ENCODE data around the gene BCL3. TPM values are rescaled to one million over a fixed set of nuclear protein-coding genes. Genes with fewer than 3 reads are reported as not detected.
"Not testable (repeated sequence)": the region's sequence is repeated elsewhere in the genome, so short reads cannot be mapped to it uniquely, and the experiment has no call there.

Gene BCL3
- polyA plus RNA-seq, 4 donors, result 5.6 to 10.2 (median 6.2) TPM

DNA sequence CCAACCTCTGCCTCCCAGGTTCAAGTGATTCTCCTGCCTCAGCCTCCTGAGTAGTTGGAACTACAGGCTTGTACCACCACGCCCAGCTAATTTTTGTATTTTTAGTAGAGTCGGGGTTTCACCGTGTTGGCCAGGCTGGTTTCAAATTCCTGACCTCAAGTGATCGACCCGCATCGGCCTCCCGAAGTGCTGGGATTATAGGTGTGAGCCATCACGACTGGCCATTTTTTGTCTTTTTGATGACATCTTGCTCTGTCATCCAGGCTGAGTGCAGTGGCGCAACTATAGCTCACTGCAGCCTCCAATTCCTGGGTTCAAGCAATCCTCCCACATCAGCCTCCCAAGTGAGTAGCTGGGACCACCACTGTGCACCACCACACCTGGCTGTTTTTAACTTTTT lies 28.1 kb upstream of the BCL3 start:
- not testable (repeated sequence) for DNase-seq (ENCODE audit: low read depth in 4 of 4, low spot score in 3 of 4)

DNA sequence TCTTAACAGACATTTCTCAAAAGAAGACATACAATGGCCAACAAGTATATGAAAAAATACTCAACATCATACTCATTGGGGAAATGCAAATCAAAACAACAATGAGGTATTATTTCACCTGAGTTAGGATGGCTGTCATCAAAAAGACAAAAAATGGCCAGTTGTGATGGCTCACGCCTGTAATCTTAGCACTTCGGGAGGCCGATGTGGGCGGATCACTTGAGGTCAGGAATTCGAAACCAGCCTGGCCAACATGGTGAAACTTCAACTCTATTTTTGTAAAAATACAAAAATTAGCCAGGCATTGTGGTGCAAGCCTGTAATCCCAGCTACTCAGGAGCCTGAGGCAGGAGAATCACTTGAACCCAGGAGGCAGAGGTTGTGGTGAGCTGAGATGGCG lies 27.6 kb upstream of the BCL3 start:
- DNase-seq (ENCODE audit: low read depth in 4 of 4, low spot score in 3 of 4), result no peak

DNA sequence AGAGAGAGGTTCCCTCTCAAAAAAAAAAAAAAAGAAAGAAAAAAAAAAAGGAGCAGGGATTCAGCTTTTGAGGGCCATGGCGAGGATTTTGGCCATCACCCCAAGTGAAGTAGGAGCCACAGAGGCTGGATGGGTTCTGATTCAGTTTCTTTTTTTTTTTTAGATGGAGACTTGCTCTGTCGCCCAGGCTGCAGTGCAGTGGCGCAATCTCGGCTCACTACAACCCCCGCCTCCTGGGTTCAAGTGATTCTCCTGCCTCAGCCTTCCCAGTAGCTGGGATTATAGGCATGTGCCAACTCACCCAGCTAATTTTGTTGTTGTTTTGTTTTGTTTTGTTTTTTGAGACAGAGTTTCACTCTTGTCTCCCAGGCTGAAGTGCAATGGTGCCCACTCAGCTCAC lies 27.1 kb upstream of the BCL3 start:
- not testable (repeated sequence) for DNase-seq (ENCODE audit: low read depth in 4 of 4, low spot score in 3 of 4)

DNA sequence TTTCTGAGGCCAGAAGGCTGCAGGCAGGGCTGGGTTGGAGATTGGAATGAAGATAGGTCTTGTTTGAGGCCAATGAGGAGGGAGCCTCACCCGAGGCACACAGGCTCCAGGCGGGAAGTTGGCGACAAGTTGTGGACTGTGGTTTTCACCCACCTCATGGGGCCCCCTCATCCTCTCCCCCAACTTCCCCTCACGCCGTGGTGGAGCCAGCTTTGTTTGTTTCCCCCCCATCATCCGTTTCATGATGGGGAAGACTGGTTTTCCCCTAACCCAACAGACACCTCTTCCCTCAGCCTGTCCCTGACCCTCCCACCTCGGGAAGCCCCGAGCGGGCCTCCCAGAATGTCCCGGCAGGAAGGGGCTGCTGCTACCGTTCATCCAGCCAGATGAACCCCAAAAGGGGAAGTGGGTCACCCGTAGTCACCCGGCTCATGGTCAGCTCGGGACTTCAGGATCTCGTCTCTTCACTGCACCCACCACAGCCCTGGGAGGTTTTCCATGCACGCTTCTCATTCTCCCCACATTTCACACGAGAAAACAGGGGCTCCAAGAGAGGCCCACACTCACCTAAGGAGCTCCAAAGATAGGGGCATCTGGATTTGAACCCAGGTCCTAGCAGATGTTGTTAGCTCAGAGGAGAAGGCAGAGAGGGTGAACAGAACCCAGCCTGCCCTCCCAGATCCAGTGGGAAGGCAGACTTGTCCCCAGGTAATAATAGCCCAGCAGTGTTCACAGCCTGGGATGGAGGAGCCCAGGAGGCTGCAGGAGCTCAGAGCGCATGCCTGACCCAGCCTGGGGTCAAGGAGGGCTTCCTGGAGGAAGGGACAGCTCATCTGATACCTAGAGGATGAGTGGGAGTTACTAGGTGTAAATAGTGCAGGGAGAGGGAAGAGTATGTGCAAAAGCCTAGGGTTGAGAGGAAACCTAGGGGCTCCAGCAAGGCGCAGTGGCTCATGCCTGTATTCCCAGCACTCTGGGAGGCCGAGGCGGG lies 26.1 kb upstream of the BCL3 start:
- DNase-seq (ENCODE audit: low read depth in 4 of 4, low spot score in 3 of 4), result no peak

DNA sequence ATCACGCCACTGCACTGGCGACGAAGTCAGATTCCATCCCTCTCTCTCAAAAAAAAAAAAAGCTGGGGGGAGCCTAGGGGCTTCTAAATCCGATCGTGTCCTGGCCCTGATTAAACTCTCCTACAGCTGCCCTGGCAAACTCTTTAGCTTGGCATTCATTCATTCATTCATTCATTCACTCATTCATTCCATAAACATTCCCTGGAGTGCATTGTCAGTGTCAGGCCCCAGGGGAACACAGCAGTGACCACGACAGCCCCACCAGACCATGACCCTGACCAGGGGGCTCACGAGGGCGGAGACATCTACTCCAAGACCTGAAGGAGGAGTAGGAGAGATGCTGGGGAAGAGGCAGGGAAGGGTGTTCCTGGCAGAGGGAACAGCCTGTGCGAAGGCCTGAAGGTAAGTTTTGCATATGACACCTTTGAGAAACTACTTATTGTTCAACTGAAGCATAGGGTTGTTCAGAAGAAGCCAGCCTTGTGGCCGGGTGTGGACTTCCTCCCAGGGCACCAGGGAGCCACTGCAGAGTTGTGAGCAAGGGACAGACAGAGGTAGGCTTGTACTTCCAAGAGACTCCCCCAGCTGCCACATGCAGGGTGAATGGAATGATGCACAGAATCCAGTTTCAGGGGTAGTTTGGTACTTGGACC lies 25.1 kb upstream of the BCL3 start:
- no peak for DNase-seq (ENCODE audit: low read depth in 4 of 4, low spot score in 3 of 4)

DNA sequence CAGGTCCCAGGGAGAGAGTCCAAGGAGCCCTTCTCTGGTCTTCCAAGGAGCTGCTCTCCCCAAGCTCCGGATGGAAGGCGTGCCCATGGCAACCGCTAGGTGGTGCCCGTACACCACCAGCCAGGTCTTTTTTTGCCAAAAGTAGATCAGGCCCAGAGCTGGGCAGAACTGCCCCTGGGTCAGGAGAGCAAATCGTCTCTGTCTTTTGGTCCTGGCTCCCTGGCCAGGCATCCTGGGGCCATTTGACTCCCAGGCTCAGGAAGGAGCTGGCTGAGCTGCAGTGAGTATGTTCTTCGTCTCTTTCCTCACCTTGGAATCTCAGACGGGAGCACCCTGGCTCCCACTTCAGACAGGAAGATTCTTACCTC lies 24.6 kb upstream of the BCL3 start:
- DNase-seq (ENCODE audit: low read depth in 4 of 4, low spot score in 3 of 4), result peak in 1 of 4 donors; percentile 69

DNA sequence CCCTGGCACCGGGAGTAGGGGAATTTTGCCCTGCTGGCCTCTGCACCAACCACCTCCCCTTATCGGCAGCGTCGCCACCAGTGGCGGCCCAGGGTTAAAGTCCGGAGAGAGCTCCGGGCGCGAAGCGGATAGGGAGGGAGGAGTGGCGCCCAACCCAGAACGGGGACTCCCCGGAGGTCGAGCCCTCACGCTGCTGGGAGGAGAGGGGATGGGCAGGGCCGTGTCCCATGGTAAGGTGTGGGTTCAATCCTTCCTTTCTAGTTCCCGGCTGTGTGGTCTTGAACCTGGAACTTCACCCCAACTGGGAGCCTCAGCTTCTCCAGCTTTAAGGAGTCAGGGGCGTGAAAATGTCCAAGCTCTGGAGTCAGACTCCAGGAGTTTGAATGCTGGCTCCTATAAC lies 23.3 kb upstream of the BCL3 start:
- DNase-seq (ENCODE audit: low read depth in 4 of 4, low spot score in 3 of 4), result no peak

DNA sequence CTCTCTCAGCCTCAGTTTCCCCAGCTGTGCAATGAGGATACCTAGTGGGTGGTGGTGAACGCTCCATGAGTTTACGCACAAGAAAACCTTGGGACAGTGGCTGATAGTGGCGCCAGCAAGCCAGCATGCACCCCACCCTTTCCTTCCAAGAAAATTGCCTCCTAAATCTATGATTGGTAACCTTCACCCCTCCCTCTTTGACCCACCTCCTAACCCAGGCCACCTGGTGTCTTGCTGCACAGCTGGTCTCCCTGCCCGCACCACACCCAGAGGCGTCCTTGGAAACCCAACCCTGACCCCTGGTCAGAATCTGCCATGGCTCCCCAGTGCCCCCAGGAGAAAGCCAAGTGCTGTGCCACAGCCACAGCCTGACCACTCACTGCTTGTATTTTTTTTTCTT lies 22.8 kb upstream of the BCL3 start:
- DNase-seq (ENCODE audit: low read depth in 4 of 4, low spot score in 3 of 4), result no peak

DNA sequence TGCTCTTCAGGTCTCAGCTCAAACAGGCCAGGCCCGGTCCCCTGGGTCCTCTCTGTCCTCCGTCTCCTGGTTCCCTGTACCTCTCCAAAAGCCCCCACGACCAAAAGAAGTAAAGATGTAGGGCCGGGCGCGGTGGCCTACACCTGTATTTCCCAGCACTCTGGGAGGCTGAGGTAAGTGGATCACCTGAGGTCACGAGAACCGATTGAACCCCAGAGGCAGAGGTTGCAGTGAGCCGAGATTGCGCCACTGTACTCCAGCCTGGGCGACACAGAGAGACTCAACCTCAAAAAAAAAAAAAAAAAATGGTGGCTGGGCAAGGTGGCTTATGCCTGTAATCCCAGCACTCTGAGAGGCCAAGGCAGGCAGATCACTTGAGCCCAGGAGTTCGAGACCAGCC lies 22.0 kb upstream of the BCL3 start:
- DNase-seq (ENCODE audit: low read depth in 4 of 4, low spot score in 3 of 4), result no peak

DNA sequence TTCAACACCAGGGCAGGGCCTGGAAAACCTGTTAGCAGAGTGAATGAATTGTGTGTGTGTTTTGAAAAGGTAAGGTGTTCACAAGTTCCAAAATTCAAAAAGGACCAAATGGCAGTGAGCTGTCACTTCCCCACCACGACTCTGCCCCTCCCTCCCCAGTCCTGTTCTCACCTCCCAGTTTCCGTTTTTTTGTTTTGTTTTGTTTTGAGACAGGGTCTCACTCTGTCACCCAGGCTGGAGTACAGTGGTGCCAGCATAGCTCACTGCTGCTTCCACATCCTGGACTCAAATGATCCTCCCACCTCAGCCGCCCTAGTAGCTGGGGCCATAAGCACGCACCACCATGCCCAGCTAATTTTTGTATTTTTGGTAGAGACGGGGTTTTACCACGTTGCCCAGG lies 20.3 kb upstream of the BCL3 start:
- no peak for DNase-seq (ENCODE audit: low read depth in 4 of 4, low spot score in 3 of 4)

DNA sequence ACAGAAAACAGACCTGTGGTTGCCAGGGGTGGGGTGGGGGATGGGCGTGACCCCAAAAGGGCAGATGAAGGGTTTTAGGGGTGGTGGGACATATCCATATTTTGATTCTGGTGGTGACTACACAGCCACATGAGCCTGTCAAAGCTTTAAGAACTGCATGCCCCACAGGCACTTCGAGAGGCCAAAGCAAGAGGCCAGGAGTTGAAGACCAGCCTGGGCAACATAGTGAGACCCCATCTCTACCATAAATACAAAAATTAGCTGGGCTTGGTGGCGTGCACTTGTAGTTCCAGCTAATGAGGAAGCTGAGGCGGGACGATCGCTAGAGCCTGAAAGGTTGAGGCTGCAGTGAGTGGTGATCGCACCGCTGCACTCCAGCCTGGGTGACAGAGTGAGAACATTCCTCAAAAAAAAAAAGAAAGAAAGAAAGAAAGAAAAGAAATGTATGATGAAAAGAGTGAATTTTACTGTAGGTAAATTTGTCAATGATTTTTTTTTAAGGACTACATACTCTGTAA lies 18.9 kb upstream of the BCL3 start:
- no peak for DNase-seq (ENCODE audit: low read depth in 4 of 4, low spot score in 3 of 4)

DNA sequence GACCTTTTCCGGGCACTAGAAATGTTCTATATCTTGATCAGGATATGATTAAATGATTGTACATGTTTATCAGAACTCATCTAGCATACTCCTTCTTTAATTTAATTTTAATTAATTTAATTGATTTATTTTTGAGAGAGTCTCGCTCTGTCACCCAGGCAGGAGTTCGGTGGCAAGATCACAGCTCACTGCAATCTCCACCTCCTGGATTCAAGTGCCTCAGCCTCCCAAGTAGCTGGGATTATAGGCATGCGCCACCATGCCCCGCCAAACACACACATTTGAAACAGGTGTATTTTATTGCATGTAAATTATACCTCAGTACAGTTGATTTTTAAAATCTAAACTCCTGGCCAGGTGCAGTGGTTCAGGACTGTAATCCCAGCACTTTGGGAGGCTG lies 17.4 kb upstream of the BCL3 start:
- DNase-seq (ENCODE audit: low read depth in 4 of 4, low spot score in 3 of 4), result no peak

DNA sequence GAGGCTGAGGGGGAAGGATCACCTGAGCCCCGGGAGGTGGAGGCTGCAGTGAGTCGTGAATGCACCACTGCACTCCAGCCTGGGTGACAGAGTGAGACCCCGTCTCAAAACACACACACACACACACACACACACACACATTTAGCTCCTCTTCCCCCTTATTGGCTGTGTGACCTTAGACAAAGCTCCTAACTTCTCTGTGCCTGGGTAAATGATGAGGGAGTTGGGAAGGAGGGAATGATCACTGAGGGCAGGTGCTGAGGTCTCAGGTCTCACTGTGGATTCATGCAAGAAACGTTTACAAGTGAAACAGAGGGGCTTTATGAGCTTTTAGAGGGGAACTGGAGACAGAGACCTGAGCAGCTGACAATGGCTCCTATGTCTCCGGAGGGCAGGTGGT lies 16.9 kb upstream of the BCL3 start:
- no peak for DNase-seq (ENCODE audit: low read depth in 4 of 4, low spot score in 3 of 4)

DNA sequence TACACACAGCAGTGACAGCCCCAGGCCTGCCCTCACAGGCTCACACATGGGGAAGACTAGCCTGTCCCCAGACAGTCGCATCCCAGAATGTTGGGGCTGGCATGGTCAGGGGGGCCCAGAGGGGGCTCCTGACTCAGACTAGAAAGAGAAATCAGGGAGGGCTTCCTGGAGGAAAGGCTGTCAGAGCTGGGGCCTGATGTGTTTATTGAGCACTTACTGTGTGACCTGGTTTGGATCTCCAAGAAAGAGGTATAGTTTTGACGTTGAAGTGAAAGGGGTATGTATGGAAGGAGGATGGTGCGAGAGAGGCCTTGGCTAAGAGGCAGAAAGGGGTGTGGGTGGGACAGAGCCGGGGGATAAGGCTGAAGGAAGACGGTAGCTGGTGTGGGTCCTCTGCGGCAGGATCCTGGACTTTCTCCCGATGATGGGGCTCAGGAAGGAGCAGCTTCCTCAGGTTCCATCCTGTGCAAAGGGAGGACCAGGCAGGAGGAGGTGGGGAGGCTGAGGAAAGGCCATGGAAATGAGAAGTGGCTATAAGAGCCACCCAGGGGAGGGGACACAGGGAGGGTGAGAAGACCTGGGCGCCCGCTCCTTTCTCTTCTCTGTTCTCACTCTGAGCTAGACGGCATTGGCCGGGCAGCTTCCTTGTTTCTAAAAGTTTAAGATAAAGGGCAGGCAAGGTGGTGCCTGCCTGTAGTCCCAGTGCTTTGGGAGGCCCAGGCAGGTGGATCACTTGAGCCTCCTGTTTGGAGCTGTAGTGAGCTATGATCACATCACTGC lies 16.1 kb upstream of the BCL3 start:
- DNase-seq (ENCODE audit: low read depth in 4 of 4, low spot score in 3 of 4), result no peak

DNA sequence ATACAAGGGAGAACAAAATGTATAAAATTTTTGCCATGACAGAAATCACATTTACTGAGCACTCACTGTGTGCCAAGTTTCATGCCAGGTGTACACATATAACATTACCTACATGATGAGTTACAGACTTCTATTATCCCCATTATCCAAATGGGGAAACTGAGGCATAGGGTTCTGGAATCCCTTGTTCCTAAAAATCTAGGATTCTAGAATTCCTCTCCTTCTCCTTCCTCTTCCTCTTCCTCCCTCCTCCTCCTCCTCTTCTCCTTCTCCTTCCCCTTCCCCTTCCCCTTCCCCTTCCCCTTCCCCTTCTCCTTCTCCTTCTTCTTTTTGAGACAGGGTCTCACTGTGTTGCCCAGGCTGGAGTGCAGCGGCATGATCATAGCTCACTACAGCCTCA lies 14.2 kb upstream of the BCL3 start:
- no peak for DNase-seq (ENCODE audit: low read depth in 4 of 4, low spot score in 3 of 4)

DNA sequence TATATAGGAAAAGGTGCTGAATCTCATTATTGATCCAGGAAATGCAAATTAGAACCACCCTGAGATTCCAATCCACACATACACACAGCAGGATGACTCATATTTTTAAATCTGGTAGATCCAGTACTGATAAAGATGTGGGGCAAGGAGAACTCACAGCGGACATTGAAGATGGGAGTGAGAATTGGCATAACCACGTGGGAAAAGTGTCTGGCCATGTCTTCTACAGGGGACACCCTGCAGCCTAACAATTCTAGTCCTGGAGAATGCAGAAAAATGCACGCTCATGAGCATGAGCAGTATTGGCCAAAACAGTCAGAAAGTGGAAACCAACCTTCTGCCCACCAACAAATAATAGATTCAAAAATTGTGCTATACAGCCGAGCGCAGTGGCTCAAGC lies 13.5 kb upstream of the BCL3 start:
- DNase-seq (ENCODE audit: low read depth in 4 of 4, low spot score in 3 of 4), result no peak

DNA sequence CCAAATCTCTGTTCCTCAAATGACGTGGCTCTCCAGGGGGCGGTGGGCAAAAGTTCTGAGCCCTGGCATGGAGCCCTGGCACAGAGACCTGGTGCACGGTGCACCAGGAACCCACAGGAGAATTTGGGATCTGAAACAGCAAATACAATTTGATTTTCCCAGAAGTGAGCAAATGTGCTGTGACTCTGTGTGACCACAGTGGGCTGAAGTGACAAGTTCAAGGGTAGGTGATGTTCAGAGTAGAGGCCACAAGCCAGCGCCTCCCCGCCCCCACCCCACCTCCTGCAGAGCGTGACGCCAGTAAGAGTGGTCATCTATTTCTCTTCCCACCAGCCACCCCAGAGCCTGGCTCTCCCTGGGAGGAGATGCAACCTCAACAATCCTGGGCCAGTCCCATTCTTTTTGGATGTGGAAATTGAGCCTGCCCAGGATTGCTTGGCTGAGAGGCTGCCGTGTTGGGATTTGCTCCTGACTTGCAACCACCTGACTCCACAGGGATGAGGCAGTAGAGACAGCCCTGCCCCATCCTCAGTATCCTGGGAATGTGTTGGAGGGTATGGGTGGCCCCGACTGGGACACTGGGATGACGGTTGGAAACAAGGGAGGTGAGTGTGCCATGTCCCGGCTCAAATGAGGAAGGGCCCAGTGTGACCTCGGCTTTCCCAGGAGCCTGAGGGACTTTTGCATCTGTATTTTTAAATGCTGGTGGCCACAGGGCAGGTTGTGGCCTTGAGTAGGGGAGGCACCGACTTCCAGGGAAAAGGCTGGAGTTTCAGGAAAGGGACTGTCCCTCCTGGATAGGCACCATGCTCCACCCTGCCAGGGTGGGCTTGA lies 11.1 kb upstream of the BCL3 start:
- no peak for DNase-seq (ENCODE audit: low read depth in 4 of 4, low spot score in 3 of 4)

DNA sequence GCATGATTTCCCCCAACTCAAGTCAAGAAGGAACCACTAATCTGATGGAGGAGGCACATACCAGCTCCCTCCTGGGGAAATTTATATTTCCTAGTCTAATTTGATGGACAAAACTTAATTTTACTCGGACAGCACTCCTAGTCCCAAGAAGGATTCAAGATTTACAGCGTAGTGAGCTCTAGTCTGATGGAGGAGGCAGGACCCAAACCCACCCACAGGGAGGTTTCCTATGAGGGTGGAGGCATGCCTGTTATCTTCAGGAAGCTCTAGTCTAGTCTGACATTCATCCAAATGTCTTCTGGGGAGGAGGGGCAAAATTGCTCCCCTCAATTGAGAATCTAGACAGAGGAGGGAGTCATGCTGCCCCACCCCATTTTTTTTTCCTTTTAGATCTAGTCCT lies 10.4 kb upstream of the BCL3 start:
- no peak for DNase-seq (ENCODE audit: low read depth in 4 of 4, low spot score in 3 of 4)

DNA sequence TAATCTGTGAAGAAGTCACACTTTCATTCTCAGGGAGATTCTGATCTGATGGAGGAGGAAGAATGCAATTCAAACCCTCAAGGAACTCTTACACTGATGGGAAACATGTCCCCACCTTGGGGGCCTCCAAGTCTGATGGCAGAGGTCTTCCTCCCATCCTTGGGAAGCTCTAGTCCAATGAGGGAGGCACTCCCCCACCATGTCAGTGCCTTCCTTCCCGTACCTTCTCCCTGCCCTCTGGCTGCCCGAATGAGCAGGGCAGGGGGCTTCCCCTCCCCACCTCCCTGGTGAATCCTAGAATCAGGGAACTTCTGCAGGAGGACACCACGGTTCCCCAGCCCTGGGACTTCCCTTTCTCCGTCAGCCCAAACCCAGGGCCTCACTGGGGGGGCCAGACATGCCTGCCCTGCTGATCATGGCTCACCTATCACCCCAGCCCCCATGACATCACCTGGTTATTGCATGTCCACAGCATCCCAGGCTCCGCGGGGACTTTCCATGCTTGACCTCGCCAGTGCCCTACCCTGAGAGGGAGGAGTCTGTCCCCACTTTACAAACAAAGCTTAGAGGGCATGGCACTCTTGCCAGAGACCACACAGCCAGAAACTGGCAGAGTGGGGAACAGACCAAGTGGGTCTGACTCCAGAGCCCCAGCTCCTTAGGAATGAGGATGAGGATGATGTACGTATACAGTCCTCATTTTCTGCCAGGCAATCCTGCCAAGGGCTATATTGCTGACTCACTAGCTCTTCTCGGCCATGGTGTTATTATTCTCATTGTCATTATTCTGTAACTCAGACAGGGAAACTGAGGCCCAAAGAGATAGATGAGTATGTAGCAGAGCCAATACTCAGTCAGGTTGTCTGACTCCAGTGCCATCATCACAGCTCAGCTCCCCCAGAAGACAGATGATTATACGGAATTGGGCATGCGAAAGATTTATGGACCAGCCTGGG lies 9.6 kb upstream of the BCL3 start:
- no peak for DNase-seq (ENCODE audit: low read depth in 4 of 4, low spot score in 3 of 4)

Data from right renal pelvis (tissue), 4 donors.